Liver (tissue), 3 donors: Measurements from ENCODE around the gene ADORA3.

Experiments
- CTCF ChIP-seq: fragments of 150-350 bp; IDR thresholded peaks from 2 replicates; pipeline ENCODE4 v1.5.1; 2017; ENCODE audit warnings: improper control_type of control experiment, low read depth, low read length; ENCODE audit not compliant: missing input control
- FOXA1 ChIP-seq: IDR thresholded peaks from 2 replicates; pipeline ENCODE4 v1.6.1; 2016; ENCODE audit warnings: antibody characterized with exemption
- JUND ChIP-seq, 2 donors: IDR thresholded peaks; 2 replicates each; pipeline ENCODE4 v1.6.1; 2016; ENCODE audit warnings: antibody characterized with exemption in 2 of 2
- RXRA ChIP-seq, 2 donors: IDR thresholded peaks; 2 replicates each; pipeline ENCODE4 v1.6.1; 2017 to 2018; ENCODE audit warnings: antibody characterized with exemption in 2 of 2, mild to moderate bottlenecking in 1 of 2
- TAF1 ChIP-seq: conservative IDR thresholded peaks from 2 replicates; pipeline ENCODE4 v1.6.1; 2016; ENCODE audit warnings: antibody characterized with exemption, mild to moderate bottlenecking
- YY1 ChIP-seq: IDR thresholded peaks from 2 replicates; pipeline ENCODE4 v1.6.1; 2016; ENCODE audit warnings: antibody characterized with exemption, mild to moderate bottlenecking
- TF ChIP-seq, protein P1 (sequence below): IDR thresholded peaks from 2 replicates; pipeline ENCODE4 v1.6.1; 2016; ENCODE audit warnings: antibody characterized with exemption, mild to moderate bottlenecking
- donor health status: healthy.
- donor health status: healthy.

DNA sequence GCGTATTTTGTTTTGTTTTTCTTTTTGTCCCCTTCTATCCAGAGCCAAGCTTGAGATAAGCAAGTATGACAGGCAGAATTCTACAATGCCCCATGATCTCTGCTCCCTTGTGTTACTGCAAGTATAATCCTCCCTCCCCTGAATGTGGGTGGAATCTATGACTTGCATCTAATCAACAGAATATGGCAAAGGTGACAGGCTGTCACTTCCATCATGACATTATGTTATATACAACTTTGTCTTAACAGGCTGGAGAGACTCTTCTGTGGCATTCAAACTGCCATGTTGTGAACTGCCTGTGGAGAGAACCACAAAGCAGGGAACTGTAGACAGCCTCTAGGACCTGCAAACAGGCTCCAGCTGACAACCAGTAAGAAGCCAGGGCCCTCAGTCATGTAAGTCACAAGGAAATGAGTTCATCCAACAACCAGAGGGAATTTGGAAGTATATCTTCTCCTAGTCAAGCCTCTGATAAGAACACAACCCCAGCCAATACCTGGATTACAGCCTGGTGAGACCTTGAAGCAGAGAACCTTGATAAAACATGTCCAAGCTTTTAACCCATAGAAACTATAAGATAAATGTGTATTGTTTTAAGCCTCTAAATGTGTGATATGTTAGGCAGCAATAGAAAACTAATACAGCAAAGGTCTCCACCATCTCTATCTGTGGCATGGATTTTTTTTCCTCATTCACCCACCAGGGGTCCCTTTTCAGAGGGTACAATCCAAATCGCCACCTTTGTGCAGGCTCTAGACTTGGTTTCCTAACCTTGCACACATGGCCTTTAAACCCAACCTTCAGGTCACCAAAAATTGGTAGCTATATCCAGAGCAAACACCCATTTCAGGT is 35.3 kb downstream of the ADORA3 start:
- TF ChIP-seq CTCF (no peak), YY1 (no peak), TAF1 (no peak), JUND (IDR thresholded peaks at IDR 0.05) (no peak), RXRA (IDR thresholded peaks at IDR 0.05) (no peak), FOXA1 (no peak)
- TF ChIP-seq, protein P1, sequence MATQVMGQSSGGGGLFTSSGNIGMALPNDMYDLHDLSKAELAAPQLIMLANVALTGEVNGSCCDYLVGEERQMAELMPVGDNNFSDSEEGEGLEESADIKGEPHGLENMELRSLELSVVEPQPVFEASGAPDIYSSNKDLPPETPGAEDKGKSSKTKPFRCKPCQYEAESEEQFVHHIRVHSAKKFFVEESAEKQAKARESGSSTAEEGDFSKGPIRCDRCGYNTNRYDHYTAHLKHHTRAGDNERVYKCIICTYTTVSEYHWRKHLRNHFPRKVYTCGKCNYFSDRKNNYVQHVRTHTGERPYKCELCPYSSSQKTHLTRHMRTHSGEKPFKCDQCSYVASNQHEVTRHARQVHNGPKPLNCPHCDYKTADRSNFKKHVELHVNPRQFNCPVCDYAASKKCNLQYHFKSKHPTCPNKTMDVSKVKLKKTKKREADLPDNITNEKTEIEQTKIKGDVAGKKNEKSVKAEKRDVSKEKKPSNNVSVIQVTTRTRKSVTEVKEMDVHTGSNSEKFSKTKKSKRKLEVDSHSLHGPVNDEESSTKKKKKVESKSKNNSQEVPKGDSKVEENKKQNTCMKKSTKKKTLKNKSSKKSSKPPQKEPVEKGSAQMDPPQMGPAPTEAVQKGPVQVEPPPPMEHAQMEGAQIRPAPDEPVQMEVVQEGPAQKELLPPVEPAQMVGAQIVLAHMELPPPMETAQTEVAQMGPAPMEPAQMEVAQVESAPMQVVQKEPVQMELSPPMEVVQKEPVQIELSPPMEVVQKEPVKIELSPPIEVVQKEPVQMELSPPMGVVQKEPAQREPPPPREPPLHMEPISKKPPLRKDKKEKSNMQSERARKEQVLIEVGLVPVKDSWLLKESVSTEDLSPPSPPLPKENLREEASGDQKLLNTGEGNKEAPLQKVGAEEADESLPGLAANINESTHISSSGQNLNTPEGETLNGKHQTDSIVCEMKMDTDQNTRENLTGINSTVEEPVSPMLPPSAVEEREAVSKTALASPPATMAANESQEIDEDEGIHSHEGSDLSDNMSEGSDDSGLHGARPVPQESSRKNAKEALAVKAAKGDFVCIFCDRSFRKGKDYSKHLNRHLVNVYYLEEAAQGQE, result no peak
